Activated naive CD4-positive, alpha-beta T cell treated with anti-CD3 and anti-CD28 coated beads, Interleukin-2, amount 50 U/mL, for 72 hours (primary cell): ENCODE results near the gene OR5J2. TPM values are rescaled to one million over a fixed set of nuclear protein-coding genes. Genes with fewer than 3 reads are reported as not detected.

Experiments
- total RNA-seq, 2 donors: library from RNA; stranded (reverse); gene quantifications; one replicate each; pipeline ENCODE4 v1.2.3, GENCODE V29; 2022

OR5J2 gene
- total RNA-seq, 2 donors from 2014 or later = not detected

Other genes with a start within 250 kb of the OR5J2 start
- gene OR5I1, start 240.2 kb upstream of the OR5J2 start, total RNA-seq = not detected
- gene OR10AG1, start 206.7 kb upstream of the OR5J2 start, total RNA-seq = not detected
- gene OR5F1, start 182.0 kb upstream of the OR5J2 start, total RNA-seq = not detected
- gene OR5AS1, start 149.0 kb upstream of the OR5J2 start, total RNA-seq = not detected
- gene OR8I2, start 83.3 kb upstream of the OR5J2 start, total RNA-seq = not detected
- not detected for gene OR8H2, start 72.9 kb upstream of the OR5J2 start, total RNA-seq
- not detected for gene OR8H3, start 54.2 kb upstream of the OR5J2 start, total RNA-seq
- gene OR8J3, start 36.4 kb upstream of the OR5J2 start, total RNA-seq = not detected
- not detected for gene OR8K5, start 16.3 kb upstream of the OR5J2 start, total RNA-seq
- not detected for gene OR5T2, start 57.6 kb downstream of the OR5J2 start, total RNA-seq
- gene OR5T3, start 75.6 kb downstream of the OR5J2 start, total RNA-seq = not detected
- not detected for gene OR5T1, start 97.5 kb downstream of the OR5J2 start, total RNA-seq
- not detected for gene OR8H1, start 115.6 kb downstream of the OR5J2 start, total RNA-seq
- not detected for gene OR8K3, start 138.5 kb downstream of the OR5J2 start, total RNA-seq
- not detected for gene OR8K1, start 169.4 kb downstream of the OR5J2 start, total RNA-seq
- not detected for gene OR8J1, start 177.7 kb downstream of the OR5J2 start, total RNA-seq
- gene OR8U1, start 199.0 kb downstream of the OR5J2 start, total RNA-seq = not detected
- gene OR5AL1, start 236.1 kb downstream of the OR5J2 start, total RNA-seq = not detected